Endothelial cell of umbilical vein (primary cell): ENCODE results near the gene SPARC. TPM values are rescaled to one million over a fixed set of nuclear protein-coding genes. Genes with fewer than 3 reads are reported as not detected.

Experiments
- BruUV-seq: library from RNA; stranded (reverse); fragments of 400-500 nt; replicated peaks from 2 replicates; lab custom pipeline; 2021; lab: Mats Ljungman, UMichigan
- CTCF ChIA-PET: fragments of 300-600, 350-600 bp; sonication (Branson Sonifier 250); formaldehyde crosslinking; loops from one replicate; lab custom pipeline; 2021; ENCODE audit warnings: antibody characterized with exemption, inconsistent platforms; lab: Charles Lee
- POLR2A ChIA-PET: fragments of 300-600, 350-600 bp; sonication (Branson Sonifier 250); formaldehyde crosslinking; loops from one replicate; lab custom pipeline; 2021; ENCODE audit warnings: antibody characterized with exemption, inconsistent platforms; lab: Charles Lee
- DNase-seq: peaks from one replicate; pipeline ENCODE4 v3.0.0-alpha.2; 2011; ENCODE audit warnings: low read depth, low spot score
- FAIRE-seq: peaks from 2 replicates; lab custom pipeline; 2011; peaks lifted over from hg19 to GRCh38; lab: Jason Lieb, UNC
- H2AFZ ChIP-seq: 2 replicates; pipeline ENCODE4 v1.6.0; 2012; ENCODE audit warnings: low read depth, low read length, control low read depth, inconsistent platforms
- H3K27ac ChIP-seq: 2 replicates; pipeline ENCODE4 v1.5.1; 2011; ENCODE audit warnings: low read depth, mild to moderate bottlenecking, control low read depth, low read length, moderate library complexity; ENCODE audit not compliant: insufficient read depth
- H3K27me3 ChIP-seq, 2 experiments: 2 replicates each; pipeline versions ENCODE4 v1.6.0 to v1.6.1; 2011; ENCODE audit warnings: low read length in 2 of 2, mixed read lengths in 1 of 2; ENCODE audit not compliant: control insufficient read depth in 2 of 2, insufficient read depth in 2 of 2
- H3K36me3 ChIP-seq, 2 experiments: 2 replicates in 1 of 2; 3 replicates in 1 of 2; pipeline ENCODE4 v1.5.1; 2011; ENCODE audit warnings: low read length in 2 of 2, mild to moderate bottlenecking in 1 of 2, moderate library complexity in 1 of 2; ENCODE audit not compliant: control insufficient read depth in 2 of 2, insufficient read depth in 2 of 2; ENCODE audit errors: extremely low read depth in 1 of 2
- H3K4me1 ChIP-seq: 3 replicates; pipeline ENCODE4 v1.5.1; 2011; ENCODE audit warnings: mild to moderate bottlenecking, low read length; ENCODE audit not compliant: control insufficient read depth, insufficient read depth; ENCODE audit errors: extremely low read depth
- H3K4me2 ChIP-seq: 2 replicates; pipeline ENCODE4 v1.6.1; 2011; ENCODE audit warnings: low read length, control low read depth, mixed read lengths; ENCODE audit not compliant: insufficient read depth
- H3K4me3 ChIP-seq, 3 experiments: fragments of 200-600 bp in 1 of 3; sonication (generic), shearing (Covaris generic) in 1 of 3; replicated peaks in 1 of 3; 2 replicates each; pipeline ENCODE4 v1.5.1; 2011 to 2016; ENCODE audit warnings: control low read depth in 3 of 3, low read length in 3 of 3, mild to moderate bottlenecking in 2 of 3, inconsistent platforms in 1 of 3, low read depth in 1 of 3, moderate library complexity in 1 of 3; ENCODE audit not compliant: insufficient read depth in 1 of 3
- H3K79me2 ChIP-seq: 2 replicates; pipeline ENCODE4 v1.6.0; 2012; ENCODE audit warnings: low read length, inconsistent platforms; ENCODE audit not compliant: control insufficient read depth, insufficient read depth
- H3K9ac ChIP-seq: replicated peaks from 2 replicates; pipeline ENCODE3; 2011; ENCODE audit warnings: low read length, control low read depth; ENCODE audit not compliant: insufficient read depth; ENCODE audit errors: extremely low read depth
- H3K9me1 ChIP-seq: replicated peaks from 3 replicates; pipeline ENCODE4 v1.6.0; 2011; ENCODE audit warnings: mild to moderate bottlenecking, low read length; ENCODE audit not compliant: control insufficient read depth, insufficient read depth; ENCODE audit errors: extremely low read depth
- H3K9me3 ChIP-seq: replicated peaks from 2 replicates; pipeline ENCODE4 v1.5.1; 2012; ENCODE audit warnings: low read length, inconsistent platforms; ENCODE audit not compliant: control insufficient read depth, insufficient read depth
- H4K20me1 ChIP-seq: replicated peaks from 2 replicates; pipeline ENCODE3; 2011; ENCODE audit warnings: mild to moderate bottlenecking, low read length; ENCODE audit not compliant: control insufficient read depth, insufficient read depth; ENCODE audit errors: extremely low read depth
- EZH2 ChIP-seq: IDR thresholded peaks from 2 replicates; pipeline ENCODE4 v1.6.1; 2012; ENCODE audit warnings: borderline replicate concordance, low read depth, mild to moderate bottlenecking, moderate library complexity, low read length, inconsistent platforms; ENCODE audit not compliant: severe bottlenecking
- FOS ChIP-seq: IDR thresholded peaks from 2 replicates; pipeline ENCODE4 v1.6.1; 2011; ENCODE audit warnings: mild to moderate bottlenecking, low read length, moderate library complexity, borderline replicate concordance; ENCODE audit not compliant: insufficient read depth
- GATA2 ChIP-seq: IDR thresholded peaks from 2 replicates; pipeline ENCODE4 v1.7.0; 2011; ENCODE audit warnings: low read depth, mild to moderate bottlenecking, moderate library complexity, mixed read lengths, low read length; ENCODE audit not compliant: insufficient read length, insufficient read depth
- JUN ChIP-seq: IDR thresholded peaks from 2 replicates; pipeline ENCODE4 v1.6.1; 2011; ENCODE audit warnings: borderline replicate concordance, low read depth; ENCODE audit not compliant: insufficient read length, insufficient read depth
- MAX ChIP-seq: IDR thresholded peaks from 2 replicates; pipeline ENCODE4 v1.6.1; 2011; ENCODE audit not compliant: insufficient read depth, insufficient read length
- MYC ChIP-seq: IDR thresholded peaks from one replicate; pipeline ENCODE4 v1.6.1; 2011; ENCODE audit warnings: mild to moderate bottlenecking, low read depth, low read length
- POLR2A ChIP-seq: IDR thresholded peaks from 2 replicates; pipeline ENCODE4 v1.6.1; 2012; ENCODE audit warnings: low read depth, mild to moderate bottlenecking, control low read depth, low read length
- POLR2AphosphoS5 ChIP-seq: IDR thresholded peaks from 2 replicates; pipeline ENCODE4 v1.6.1; 2012; ENCODE audit warnings: low read depth, mild to moderate bottlenecking, control low read depth, low read length, moderate library complexity; ENCODE audit not compliant: insufficient read depth
- dilution Hi-C: fragments of 300-500 bp; cut with MboI; formaldehyde crosslinking; loops from one replicate; pipeline ENCODE4 v1.15.0; 2019; ENCODE audit warnings: low sequenced_read_pairs; ENCODE audit not compliant: extremely low pct_ligation_motif_present
- intact Hi-C: fragments of 100-400 bp; cut with micrococcal nuclease; formaldehyde crosslinking; loops from one replicate; pipeline ENCODE4 v1.10.0; 2022
- polyA plus RNA-seq, 4 experiments: library from polyadenylated mRNA; depleted of rRNA in 3 of 4; stranded (reverse) in 3 of 4; unstranded in 1 of 4; fragments of >200 nt; gene quantifications; 2 replicates each; pipeline versions ENCODE4 v1.2.1 to v1.2.3, GENCODE V29; 2011 to 2012; ENCODE audit warnings: missing spikeins in 1 of 4
- total RNA-seq: library from RNA; stranded (reverse); gene quantifications from 2 replicates; pipeline ENCODE4 v1.2.3, GENCODE V29; 2021
- TF ChIP-seq, protein P1 (sequence below), 2 donors: IDR thresholded peaks; 1 replicate in 1 of 2; 2 replicates in 1 of 2; pipeline ENCODE4 v1.5.1; 2011; ENCODE audit warnings: low read length in 2 of 2, mild to moderate bottlenecking in 2 of 2, moderate library complexity in 2 of 2, control low read depth in 1 of 2, inconsistent platforms in 1 of 2, low read depth in 1 of 2; ENCODE audit not compliant: insufficient read depth in 1 of 2; ENCODE audit errors: extremely low read depth in 1 of 2

Gene SPARC
- total and polyA plus RNA-seq, 2 donors (not counting 3 experiments of a cell fraction or from before 2014, with no cell fraction given): 2,962 to 3,114 TPM

DNA sequence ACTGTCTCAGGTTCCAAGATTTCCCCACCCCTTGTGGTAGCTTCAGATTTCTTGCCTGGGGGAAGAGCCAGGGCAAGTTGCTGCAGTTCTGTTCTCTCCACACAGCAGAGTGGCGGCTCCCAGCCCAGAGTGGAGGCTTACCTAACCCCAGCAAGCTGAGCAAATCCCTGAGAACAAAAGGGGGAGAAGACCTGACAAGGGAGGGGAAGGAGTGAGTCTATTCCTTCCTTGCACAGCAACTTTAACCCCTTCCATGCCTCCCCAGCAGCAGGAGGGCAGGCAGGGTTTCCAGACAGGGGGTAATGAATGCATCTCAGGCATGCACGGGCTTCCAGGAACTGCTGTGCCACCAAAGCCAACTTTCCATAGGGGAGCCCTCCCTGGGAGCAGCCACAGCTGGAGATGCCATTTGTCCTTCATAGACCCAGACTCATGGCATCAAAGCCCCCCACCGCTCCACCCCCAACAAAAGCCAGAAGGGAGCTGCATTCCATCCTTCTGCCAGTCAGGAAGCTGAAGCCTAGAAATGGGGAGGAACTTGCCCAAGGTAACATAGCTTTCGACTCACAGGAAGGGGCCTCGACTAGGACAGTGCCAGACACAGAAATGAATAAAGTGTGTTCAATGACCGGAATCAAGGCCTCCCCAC, 66.8 kb downstream of the SPARC start:
- POLR2A ChIA-PET: no interaction called here
- FAIRE-seq (no peak), DNase-seq (no peak)
- no peak for TF ChIP-seq JUN
- no peak for TF ChIP-seq GATA2
- no peak for TF ChIP-seq MYC
- TF ChIP-seq, protein P1, sequence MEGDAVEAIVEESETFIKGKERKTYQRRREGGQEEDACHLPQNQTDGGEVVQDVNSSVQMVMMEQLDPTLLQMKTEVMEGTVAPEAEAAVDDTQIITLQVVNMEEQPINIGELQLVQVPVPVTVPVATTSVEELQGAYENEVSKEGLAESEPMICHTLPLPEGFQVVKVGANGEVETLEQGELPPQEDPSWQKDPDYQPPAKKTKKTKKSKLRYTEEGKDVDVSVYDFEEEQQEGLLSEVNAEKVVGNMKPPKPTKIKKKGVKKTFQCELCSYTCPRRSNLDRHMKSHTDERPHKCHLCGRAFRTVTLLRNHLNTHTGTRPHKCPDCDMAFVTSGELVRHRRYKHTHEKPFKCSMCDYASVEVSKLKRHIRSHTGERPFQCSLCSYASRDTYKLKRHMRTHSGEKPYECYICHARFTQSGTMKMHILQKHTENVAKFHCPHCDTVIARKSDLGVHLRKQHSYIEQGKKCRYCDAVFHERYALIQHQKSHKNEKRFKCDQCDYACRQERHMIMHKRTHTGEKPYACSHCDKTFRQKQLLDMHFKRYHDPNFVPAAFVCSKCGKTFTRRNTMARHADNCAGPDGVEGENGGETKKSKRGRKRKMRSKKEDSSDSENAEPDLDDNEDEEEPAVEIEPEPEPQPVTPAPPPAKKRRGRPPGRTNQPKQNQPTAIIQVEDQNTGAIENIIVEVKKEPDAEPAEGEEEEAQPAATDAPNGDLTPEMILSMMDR (IDR thresholded peaks at IDR 0.05; ENCODE audit: extremely low read depth in 1 of 2, insufficient read depth in 1 of 2, low read depth in 1 of 2, low read length in 2 of 2): no peak
- TF ChIP-seq MAX: no peak
- no peak for TF ChIP-seq POLR2A
- TF ChIP-seq POLR2AphosphoS5: no peak
- TF ChIP-seq FOS: no peak
- no peak for TF ChIP-seq EZH2
- Histone ChIP-seq H4K20me1 (no peaks in the 10 kb centered on the region), H2AFZ (no peak overlapping the region), H3K4me1 (no peaks in the 10 kb centered on the region), H3K79me2 (no peaks in the 10 kb centered on the region), H3K9me3 (no peaks in the 10 kb centered on the region), H3K36me3 (no peaks in the 10 kb centered on the region), H3K9ac (no peak overlapping the region), H3K9me1 (no peaks in the 10 kb centered on the region), H3K27ac (no peak overlapping the region), H3K4me3 (no peak overlapping the region), H3K4me2 (no peak overlapping the region), H3K27me3 (peaks cover 2 to 3% of the 10 kb centered on the region in 2 experiments)
- no TSS peak for BruUV-seq
- dilution Hi-C loops (no loop called here), intact Hi-C loops (no loop called here)
- CTCF ChIA-PET: interaction anchor here (0.7 to 1.1 kb wide), 2 partner anchors 121 to 304 kb away, joined by 3 to 4 read pairs; no protein-coding TSS in a partner anchor
